Gastrocnemius medialis (tissue), 4 donors: Measurements from ENCODE around the gene ITGB3. TPM values are rescaled to one million over a fixed set of nuclear protein-coding genes. Genes with fewer than 3 reads are reported as not detected.
A peak's percentile ranks its signal among the peaks of the same experiment; 100 is the strongest.

Experiments used
- ATAC-seq, 2 donors: fragments of 150-250 bp; one replicate each; pipeline ENCODE4 v1.9.1; 2016
- DNase-seq, 2 donors: peaks; one replicate each; pipeline ENCODE4 v3.0.0-alpha.2; 2019
- H3K27ac ChIP-seq, 4 donors: fragments of 200-600 bp; sonication (generic); 1 replicate in 1 of 4; 2 replicates in 3 of 4; pipeline ENCODE4 v1.5.1; 2016 to 2018; ENCODE audit warnings: mild to moderate bottlenecking in 2 of 4, moderate library complexity in 1 of 4
- H3K27me3 ChIP-seq, 3 donors: fragments of 200-600 bp; sonication (generic) in 2 of 3; 1 replicate in 1 of 3; 2 replicates in 2 of 3; pipeline versions ENCODE4 v1.5.1 to v1.6.0; 2016 to 2019; ENCODE audit warnings: mild to moderate bottlenecking in 1 of 3, moderate library complexity in 1 of 3
- H3K36me3 ChIP-seq, 2 donors: fragments of 200-600 bp; sonication (generic) in 1 of 2; one replicate each; pipeline ENCODE4 v1.5.1; 2017 to 2018
- H3K4me1 ChIP-seq, 2 donors: fragments of 200-600 bp; sonication (generic) in 1 of 2; one replicate each; pipeline ENCODE4 v1.5.1; 2016 to 2017; ENCODE audit warnings: mild to moderate bottlenecking in 2 of 2
- H3K4me3 ChIP-seq, 4 donors: fragments of 200-600 bp; sonication (generic) in 3 of 4; 1 replicate in 1 of 4; 2 replicates in 3 of 4; pipeline ENCODE4 v1.5.1; 2016 to 2019; ENCODE audit warnings: mild to moderate bottlenecking in 2 of 4
- H3K9me3 ChIP-seq, 3 donors: fragments of 200-600 bp; sonication (generic) in 2 of 3; 1 replicate in 1 of 3; 2 replicates in 2 of 3; pipeline ENCODE4 v1.5.1; 2016 to 2019
- CTCF ChIP-seq, 5 experiments: fragments of 450-650 bp in 3 of 5; fragments of 200-600 bp in 2 of 5; sonication (generic) in 2 of 5; IDR thresholded peaks in 4 of 5; conservative IDR thresholded peaks in 1 of 5; 1 replicate in 4 of 5; 2 replicates in 1 of 5; pipeline ENCODE4 v1.5.1; 2016 to 2019; ENCODE audit warnings: antibody characterized with exemption in 5 of 5, mild to moderate bottlenecking in 3 of 5, moderate library complexity in 3 of 5
- POLR2A ChIP-seq, 2 donors: fragments of 450-650 bp; IDR thresholded peaks; one replicate each; pipeline ENCODE4 v1.6.1; 2017; ENCODE audit warnings: antibody characterized with exemption in 2 of 2, mild to moderate bottlenecking in 2 of 2, moderate library complexity in 2 of 2
- in situ Hi-C, 4 donors: fragments of 200-750 bp; cut with MboI; loops; one replicate each; pipeline versions ENCODE4 v1.15.0 to v1.8.0; 2017; ENCODE audit warnings: low sequenced_read_pairs in 4 of 4
- intact Hi-C: fragments of 100-400 bp; cut with DNase I; formaldehyde crosslinking; loops from one replicate; pipeline ENCODE4 v1.15.1; 2023; ENCODE audit warnings: low total_unique reads
- total RNA-seq, 4 donors: library from RNA; depleted of rRNA; stranded (reverse); fragments of >200 nt; gene quantifications; one replicate each; pipeline versions ENCODE4 v1.1.0 to v1.2.3, GENCODE V29; 2016

Gene ITGB3
- total RNA-seq, 4 donors from 2014 or later: 0.92 to 6.2 (median 1.9) TPM; not detected in 1

- H3K4me1 ChIP-seq: peaks cover 46 to 53% of the 10 kb centered on the region in 2 donors
These were observed 21.8 kb downstream of the ITGB3 start for GRCh38 chr17:47275245-47275984.

GRCh38 chr17:47276444-47276843 is 22.8 kb downstream of the ITGB3 start:
- TF ChIP-seq CTCF (IDR thresholded peaks at IDR 0.05 in 4 of 5, conservative IDR thresholded peaks at IDR 0.05 in 1 of 5) (no peak), POLR2A (IDR thresholded peaks at IDR 0.05) (no peak)
- intact Hi-C loops (no loop called here), in situ Hi-C loops (no loop called here)
- Histone ChIP-seq H3K27me3 (no peaks in the 10 kb centered on the region), H3K9me3 (no peaks in the 10 kb centered on the region), H3K4me1 (peaks cover 46 to 53% of the 10 kb centered on the region in 2 donors), H3K4me3 (no peak overlapping the region), H3K27ac (peak overlapping the region; percentile 68 to 82 (median 74)), H3K36me3 (no peaks in the 10 kb centered on the region)
- ATAC-seq (no peak), DNase-seq (no peak)

More at GRCh38 chr17:47275245-47275984, 21.8 kb downstream of the ITGB3 start:
- intact Hi-C loops: no loop called here
- H3K27ac ChIP-seq: peak overlapping the region; percentile 68 to 82 (median 74)
- H3K36me3 ChIP-seq: no peaks in the 10 kb centered on the region
- no peaks in the 10 kb centered on the region for H3K27me3 ChIP-seq
- no peak overlapping the region for H3K4me3 ChIP-seq
- no peak for TF ChIP-seq CTCF (IDR thresholded peaks at IDR 0.05 in 4 of 5, conservative IDR thresholded peaks at IDR 0.05 in 1 of 5)
- TF ChIP-seq POLR2A (IDR thresholded peaks at IDR 0.05): peak in 1 of 2 donors; percentile 16
- no peaks in the 10 kb centered on the region for H3K9me3 ChIP-seq
- in situ Hi-C loops: no loop called here
- peak; percentile 43 to 49 for ATAC-seq
- peak; percentile 57 to 82 for DNase-seq

- DNase-seq (peak; percentile 30 to 76), ATAC-seq (peak; percentile 65 to 68)
- TF ChIP-seq CTCF (IDR thresholded peaks at IDR 0.05 in 4 of 5, conservative IDR thresholded peaks at IDR 0.05 in 1 of 5) (no peak), POLR2A (IDR thresholded peaks at IDR 0.05) (no peak)
- in situ Hi-C loops (no loop called here), intact Hi-C loops (no loop called here)
- H3K27me3 ChIP-seq: no peaks in the 10 kb centered on the region
- no peaks in the 10 kb centered on the region for H3K36me3 ChIP-seq
- H3K27ac ChIP-seq: peak overlapping the region; percentile 68 to 82 (median 74)
- H3K9me3 ChIP-seq: no peaks in the 10 kb centered on the region
- H3K4me3 ChIP-seq: no peak overlapping the region
- peaks cover 46 to 53% of the 10 kb centered on the region in 2 donors for H3K4me1 ChIP-seq
These were observed 23.2 kb downstream of the ITGB3 start for GRCh38 chr17:47276868-47277267.

- H3K36me3 ChIP-seq: no peaks in the 10 kb centered on the region
- H3K9me3 ChIP-seq: no peaks in the 10 kb centered on the region
- ATAC-seq: no peak
- in situ Hi-C loops: no loop called here
- DNase-seq: no peak
- TF ChIP-seq POLR2A (IDR thresholded peaks at IDR 0.05) (no peak), CTCF (IDR thresholded peaks at IDR 0.05 in 4 of 5, conservative IDR thresholded peaks at IDR 0.05 in 1 of 5) (no peak)
- intact Hi-C loops: no loop called here
- H3K27ac ChIP-seq: peak overlapping the region; percentile 71 to 82 (median 76)
- H3K27me3 ChIP-seq: no peaks in the 10 kb centered on the region
- H3K4me1 ChIP-seq: peaks cover 46 to 53% of the 10 kb centered on the region in 2 donors
- no peak overlapping the region for H3K4me3 ChIP-seq
These were observed 24.3 kb downstream of the ITGB3 start for GRCh38 chr17:47277921-47278320.
